Activated T-cell treated with anti-CD3 and anti-CD28 coated beads, Interleukin-2, amount 50 U/mL, for 4 hours (primary cell): Measurements from ENCODE around the gene SPTBN1. TPM values are rescaled to one million over a fixed set of nuclear protein-coding genes. Genes with fewer than 3 reads are reported as not detected.

Experiments used
- ATAC-seq, 2 donors: fragments of 200-7000 bp; cut with Tn5 transposase; one replicate each; pipeline ENCODE4 v1.10.0; 2021
- DNase-seq: peaks from one replicate; pipeline ENCODE4 v3.0.0-alpha.2; 2020
- H3K27me3 Mint-ChIP-seq: one replicate; pipeline ENCODE4 v1.8.0; 2021; ENCODE audit warnings: low read depth, mixed read lengths
- H3K36me3 Mint-ChIP-seq: one replicate; pipeline ENCODE4 v1.8.0; 2022; ENCODE audit warnings: mixed read lengths; ENCODE audit not compliant: insufficient read depth
- H3K4me1 Mint-ChIP-seq: one replicate; pipeline ENCODE4 v1.8.0; 2021; ENCODE audit warnings: low read depth, mixed read lengths
- H3K4me3 Mint-ChIP-seq: one replicate; pipeline ENCODE4 v1.8.0; 2021; ENCODE audit warnings: mild to moderate bottlenecking, moderate library complexity, mixed read lengths
- H3K9me3 Mint-ChIP-seq: one replicate; pipeline ENCODE4 v1.8.0; 2021; ENCODE audit warnings: mixed read lengths
- total RNA-seq, 3 donors: library from RNA; stranded (reverse); gene quantifications; one replicate each; pipeline ENCODE4 v1.2.1, GENCODE V29; 2021

Gene SPTBN1
- total RNA-seq, 3 donors from 2014 or later, result 23.4 to 27.9 (median 24.0) TPM

DNA sequence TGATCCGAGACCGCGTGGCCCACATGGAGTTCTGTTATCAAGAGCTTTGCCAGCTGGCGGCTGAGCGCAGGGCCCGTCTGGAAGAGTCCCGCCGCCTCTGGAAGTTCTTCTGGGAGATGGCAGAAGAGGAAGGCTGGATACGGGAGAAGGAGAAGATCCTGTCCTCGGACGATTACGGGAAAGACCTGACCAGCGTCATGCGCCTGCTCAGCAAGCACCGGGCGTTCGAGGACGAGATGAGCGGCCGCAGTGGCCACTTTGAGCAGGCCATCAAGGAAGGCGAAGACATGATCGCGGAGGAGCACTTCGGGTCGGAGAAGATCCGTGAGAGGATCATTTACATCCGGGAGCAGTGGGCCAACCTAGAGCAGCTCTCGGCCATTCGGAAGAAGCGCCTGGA, 172.8 kb downstream of the SPTBN1 start:
- Mint-ChIP-seq H3K36me3 (peaks cover 62% of the 10 kb centered on the region), H3K4me1 (peaks cover 11% of the 10 kb centered on the region), H3K9me3 (no peaks in the 10 kb centered on the region), H3K4me3 (no peak overlapping the region), H3K27me3 (no peaks in the 10 kb centered on the region)
- no peak for DNase-seq
- ATAC-seq, result no peak

DNA sequence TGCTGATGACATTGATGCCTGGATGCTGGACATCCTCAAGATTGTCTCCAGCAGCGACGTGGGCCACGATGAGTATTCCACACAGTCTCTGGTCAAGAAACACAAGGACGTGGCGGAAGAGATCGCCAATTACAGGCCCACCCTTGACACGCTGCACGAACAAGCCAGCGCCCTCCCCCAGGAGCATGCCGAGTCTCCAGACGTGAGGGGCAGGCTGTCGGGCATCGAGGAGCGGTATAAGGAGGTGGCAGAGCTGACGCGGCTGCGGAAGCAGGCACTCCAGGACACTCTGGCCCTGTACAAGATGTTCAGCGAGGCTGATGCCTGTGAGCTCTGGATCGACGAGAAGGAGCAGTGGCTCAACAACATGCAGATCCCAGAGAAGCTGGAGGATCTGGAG, 173.3 kb downstream of the SPTBN1 start:
- DNase-seq (no peak), ATAC-seq (no peak)
- Mint-ChIP-seq H3K4me3 (no peak overlapping the region), H3K36me3 (peaks cover 61% of the 10 kb centered on the region), H3K4me1 (peaks cover 15% of the 10 kb centered on the region), H3K27me3 (no peaks in the 10 kb centered on the region), H3K9me3 (no peaks in the 10 kb centered on the region)

DNA sequence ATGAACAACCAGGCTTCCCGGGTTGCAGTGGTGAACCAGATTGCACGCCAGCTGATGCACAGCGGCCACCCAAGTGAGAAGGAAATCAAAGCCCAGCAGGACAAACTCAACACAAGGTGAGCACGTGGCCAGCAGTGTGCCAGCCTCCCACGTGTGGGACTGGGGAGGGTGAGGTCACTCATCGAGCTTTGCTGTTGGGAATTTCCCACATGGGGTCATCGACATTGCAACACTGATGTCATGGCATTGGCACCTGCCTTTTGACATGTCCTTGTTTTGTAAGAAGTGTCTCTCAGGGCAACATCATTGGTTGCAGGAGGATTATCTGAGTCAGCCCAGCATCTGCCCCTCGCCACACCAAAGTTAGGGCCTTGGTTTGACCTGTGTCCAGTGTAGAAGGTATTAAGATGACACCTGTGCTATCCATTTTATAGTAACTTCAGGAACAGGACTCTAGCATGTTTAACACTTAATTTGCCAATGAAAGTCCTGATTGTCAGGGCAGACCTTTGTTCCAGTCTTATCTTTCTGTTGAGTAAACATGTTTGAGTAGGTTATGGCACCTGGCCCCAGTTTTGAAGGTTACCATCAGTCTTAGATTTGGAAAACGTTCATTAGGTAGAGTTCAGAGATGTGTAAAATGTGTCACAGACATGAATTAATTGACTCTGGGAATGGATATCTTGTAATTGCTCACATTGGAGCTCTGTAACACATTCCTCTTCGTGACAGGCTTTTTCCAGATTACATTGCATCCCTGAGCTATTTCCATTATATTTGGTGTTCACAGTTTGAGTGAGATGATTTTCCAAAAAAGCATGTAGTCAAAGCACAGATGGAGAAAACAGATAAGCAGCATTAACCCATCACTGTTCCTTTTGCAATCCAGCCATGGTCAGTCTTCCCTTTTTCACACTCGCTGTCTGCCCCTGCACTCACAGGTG, 174.1 kb downstream of the SPTBN1 start:
- Mint-ChIP-seq H3K36me3 (peaks cover 60% of the 10 kb centered on the region), H3K27me3 (no peaks in the 10 kb centered on the region), H3K9me3 (no peaks in the 10 kb centered on the region), H3K4me1 (peaks cover 23% of the 10 kb centered on the region), H3K4me3 (no peak overlapping the region)
- peak; percentile 53 to 72 for ATAC-seq
- DNase-seq, result no peak

DNA sequence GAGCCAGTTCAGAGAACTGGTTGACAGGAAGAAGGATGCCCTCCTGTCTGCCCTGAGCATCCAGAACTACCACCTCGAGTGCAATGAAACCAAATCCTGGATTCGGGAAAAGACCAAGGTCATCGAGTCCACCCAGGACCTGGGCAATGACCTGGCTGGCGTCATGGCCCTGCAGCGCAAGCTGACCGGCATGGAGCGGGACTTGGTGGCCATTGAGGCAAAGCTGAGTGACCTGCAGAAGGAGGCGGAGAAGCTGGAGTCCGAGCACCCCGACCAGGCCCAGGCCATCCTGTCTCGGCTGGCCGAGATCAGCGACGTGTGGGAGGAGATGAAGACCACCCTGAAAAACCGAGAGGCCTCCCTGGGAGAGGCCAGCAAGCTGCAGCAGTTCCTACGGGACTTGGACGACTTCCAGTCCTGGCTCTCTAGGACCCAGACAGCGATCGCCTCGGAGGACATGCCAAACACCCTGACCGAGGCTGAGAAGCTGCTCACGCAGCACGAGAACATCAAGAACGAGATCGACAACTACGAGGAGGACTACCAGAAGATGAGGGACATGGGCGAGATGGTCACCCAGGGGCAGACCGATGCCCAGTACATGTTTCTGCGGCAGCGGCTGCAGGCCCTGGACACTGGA, 174.9 kb downstream of the SPTBN1 start:
- H3K36me3 Mint-ChIP-seq, result peaks cover 57% of the 10 kb centered on the region
- H3K27me3 Mint-ChIP-seq, result no peaks in the 10 kb centered on the region
- ATAC-seq (no peak), DNase-seq (no peak)
- peaks cover 27% of the 10 kb centered on the region for H3K4me1 Mint-ChIP-seq
- no peaks in the 10 kb centered on the region for H3K9me3 Mint-ChIP-seq
- H3K4me3 Mint-ChIP-seq, result no peak overlapping the region

DNA sequence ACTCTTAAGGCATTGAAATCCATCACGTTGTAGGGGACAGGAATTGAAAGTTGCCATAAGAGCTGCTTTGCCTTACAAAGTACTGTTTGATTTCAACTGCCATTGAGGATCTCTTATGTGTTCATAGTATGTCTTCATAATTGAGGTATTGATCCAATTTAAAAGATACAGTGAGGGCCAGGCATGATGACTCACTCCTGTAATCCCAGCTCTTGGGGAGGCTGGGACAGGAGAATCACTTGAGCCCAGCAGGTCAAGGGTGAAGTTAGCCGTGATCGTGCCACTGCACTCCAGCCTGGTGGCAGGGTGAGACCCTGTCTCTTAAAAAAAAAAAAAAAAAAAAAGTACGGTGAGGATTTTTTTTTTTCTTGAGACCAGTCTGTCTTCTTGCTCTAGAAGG, 175.6 kb downstream of the SPTBN1 start:
- peaks cover 54% of the 10 kb centered on the region for H3K36me3 Mint-ChIP-seq
- DNase-seq (no peak), ATAC-seq (no peak)
- H3K4me1 Mint-ChIP-seq, result peaks cover 25% of the 10 kb centered on the region
- H3K27me3 Mint-ChIP-seq, result no peaks in the 10 kb centered on the region
- no peak overlapping the region for H3K4me3 Mint-ChIP-seq
- H3K9me3 Mint-ChIP-seq, result no peaks in the 10 kb centered on the region

DNA sequence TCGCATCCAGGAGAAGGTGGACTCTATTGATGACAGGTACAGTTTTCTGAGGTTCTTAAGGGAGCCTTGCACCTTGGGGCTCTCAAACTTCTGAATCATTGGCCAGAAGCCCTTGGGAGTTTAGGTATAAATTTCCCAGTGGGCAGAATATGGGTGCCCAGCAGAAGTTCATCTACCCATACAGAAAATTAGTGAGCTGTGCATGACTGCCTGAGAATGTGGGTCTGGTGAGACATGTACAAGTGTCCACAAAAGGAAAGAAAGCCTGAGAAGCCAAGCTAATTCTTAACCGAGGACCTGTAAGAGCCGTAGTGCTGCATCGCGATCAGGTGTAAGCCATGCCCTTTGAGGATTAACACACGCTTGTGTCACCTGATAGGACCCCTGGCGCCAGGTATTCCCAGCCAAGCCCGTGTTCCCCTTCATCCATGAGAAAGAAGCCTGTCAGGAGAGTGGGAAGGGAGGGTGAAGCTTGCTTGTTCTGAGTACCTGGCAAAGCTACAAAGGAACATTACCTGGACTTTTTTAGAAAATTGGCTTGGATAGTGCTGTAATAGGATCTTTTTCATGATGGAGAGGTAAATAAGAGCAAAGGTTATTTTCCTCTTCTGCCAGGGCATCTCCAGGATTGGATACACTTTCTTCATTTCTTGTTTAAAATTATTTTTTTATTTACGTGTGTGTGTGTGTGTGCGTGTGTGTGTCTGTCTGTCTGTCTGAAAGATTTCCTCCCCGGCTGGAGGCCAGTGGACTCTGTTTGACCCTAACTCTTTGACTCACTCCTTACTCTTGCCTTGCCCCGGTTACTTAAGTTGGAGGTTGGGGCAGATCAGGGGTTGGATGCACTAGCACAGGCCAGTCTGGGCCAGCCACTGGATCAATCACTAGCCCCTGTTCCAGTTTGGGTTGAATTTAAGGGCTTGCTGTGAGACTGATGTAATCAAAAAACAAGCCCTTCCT, 176.9 kb downstream of the SPTBN1 start:
- Mint-ChIP-seq H3K27me3 (no peaks in the 10 kb centered on the region), H3K4me1 (peaks cover 26% of the 10 kb centered on the region), H3K4me3 (no peak overlapping the region), H3K36me3 (peaks cover 52% of the 10 kb centered on the region), H3K9me3 (no peaks in the 10 kb centered on the region)
- ATAC-seq (no peak), DNase-seq (no peak)

DNA sequence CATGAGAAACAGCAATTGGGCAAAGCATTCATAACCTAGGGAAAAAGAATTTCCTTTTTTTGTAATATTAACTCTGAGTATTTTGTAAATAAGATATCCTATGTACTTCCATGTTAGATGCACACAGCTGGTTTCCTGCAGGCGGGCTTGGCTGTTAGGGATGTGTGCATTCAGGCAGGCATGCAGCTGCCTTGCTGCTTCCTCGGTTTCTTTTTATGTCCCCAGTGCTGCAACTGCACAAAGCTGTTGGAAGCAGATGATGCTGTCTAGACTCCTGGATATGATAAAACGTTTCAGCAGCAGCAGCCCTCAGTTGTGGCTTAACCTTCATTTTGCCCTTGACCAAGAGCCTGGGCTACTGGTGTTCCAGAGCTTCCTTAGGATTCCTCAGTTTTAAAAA, 177.9 kb downstream of the SPTBN1 start:
- ATAC-seq (no peak), DNase-seq (no peak)
- no peak overlapping the region for H3K4me3 Mint-ChIP-seq
- peaks cover 48% of the 10 kb centered on the region for H3K36me3 Mint-ChIP-seq
- no peaks in the 10 kb centered on the region for H3K27me3 Mint-ChIP-seq
- H3K4me1 Mint-ChIP-seq, result peaks cover 25% of the 10 kb centered on the region
- H3K9me3 Mint-ChIP-seq, result no peaks in the 10 kb centered on the region

DNA sequence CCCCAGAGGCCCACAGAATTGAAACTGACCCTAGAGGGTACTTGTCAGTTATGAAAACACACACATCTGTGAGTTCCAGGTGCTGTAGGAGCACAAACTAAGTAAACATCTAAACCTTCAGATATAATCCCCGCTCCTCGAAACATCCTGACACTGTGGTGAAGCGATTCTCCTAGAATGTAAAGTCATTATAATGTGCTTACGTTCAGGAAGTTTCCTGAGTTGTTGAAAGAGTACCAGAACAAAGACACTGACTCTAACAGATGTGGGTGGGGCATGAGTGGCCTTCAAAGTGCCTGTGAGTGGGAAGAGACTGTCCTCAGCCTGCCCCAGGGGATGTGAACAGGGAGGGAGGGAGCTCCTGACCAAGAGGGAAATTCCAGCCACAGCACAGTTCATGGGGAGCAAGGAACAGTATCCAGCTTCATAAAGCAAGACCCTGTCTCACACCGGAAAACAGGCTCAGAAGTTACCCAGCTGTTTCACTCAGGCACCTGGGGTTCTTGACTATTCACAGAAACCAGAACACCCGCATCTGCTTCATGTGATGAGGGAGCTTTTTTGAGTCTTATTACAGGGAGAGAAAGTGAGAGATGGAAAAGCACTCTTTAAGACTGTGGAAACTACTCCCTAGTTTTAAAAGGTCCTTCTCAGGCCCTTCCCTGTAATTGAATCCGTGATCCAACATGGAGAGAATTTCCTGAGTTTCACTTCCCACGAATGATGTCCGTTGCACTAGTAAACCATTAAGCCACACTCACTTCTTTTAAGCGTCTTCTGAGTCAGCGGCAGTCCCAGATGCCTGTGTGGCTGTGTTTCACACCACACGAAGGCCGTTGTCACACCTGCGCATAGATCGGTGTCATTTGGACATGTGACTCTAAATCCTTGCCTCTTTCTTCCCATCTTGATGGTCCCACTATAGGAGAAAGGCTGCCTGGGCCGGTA, 178.7 kb downstream of the SPTBN1 start:
- Mint-ChIP-seq H3K36me3 (peaks cover 49% of the 10 kb centered on the region), H3K4me1 (peaks cover 25% of the 10 kb centered on the region), H3K4me3 (no peak overlapping the region), H3K27me3 (no peaks in the 10 kb centered on the region), H3K9me3 (no peaks in the 10 kb centered on the region)
- ATAC-seq, result peak; percentile 46 to 48
- no peak for DNase-seq

DNA sequence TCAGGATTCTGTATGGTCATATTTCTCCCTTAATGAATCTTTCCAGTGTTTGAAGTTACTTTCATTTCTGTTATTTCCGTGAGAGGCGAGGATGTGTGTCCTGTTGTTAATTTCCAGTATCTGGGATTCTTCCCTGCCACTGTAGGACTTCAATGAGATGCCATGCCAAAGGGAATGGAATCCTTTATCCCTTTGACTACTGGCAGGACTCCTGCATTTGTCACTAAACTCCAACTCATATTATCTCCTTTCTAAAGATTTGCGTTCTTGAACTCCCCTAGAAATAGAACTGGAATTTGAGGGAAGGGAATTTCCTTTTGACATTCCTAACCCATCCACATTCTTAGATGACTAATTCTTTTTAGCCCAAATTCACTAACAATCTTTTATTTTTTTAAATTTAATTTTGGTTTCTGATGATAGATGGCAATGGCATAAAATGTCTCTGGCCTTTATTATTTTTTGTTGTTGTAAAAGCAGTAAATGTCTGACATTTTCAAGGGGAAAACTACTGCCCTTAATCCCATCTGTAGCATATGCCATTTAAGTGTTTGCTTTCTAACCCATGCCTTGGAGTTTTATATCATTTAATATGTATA, 179.5 kb downstream of the SPTBN1 start:
- Mint-ChIP-seq H3K4me1 (peaks cover 25% of the 10 kb centered on the region), H3K27me3 (no peaks in the 10 kb centered on the region), H3K36me3 (peaks cover 43% of the 10 kb centered on the region), H3K9me3 (no peaks in the 10 kb centered on the region), H3K4me3 (no peak overlapping the region)
- DNase-seq (no peak), ATAC-seq (no peak)

DNA sequence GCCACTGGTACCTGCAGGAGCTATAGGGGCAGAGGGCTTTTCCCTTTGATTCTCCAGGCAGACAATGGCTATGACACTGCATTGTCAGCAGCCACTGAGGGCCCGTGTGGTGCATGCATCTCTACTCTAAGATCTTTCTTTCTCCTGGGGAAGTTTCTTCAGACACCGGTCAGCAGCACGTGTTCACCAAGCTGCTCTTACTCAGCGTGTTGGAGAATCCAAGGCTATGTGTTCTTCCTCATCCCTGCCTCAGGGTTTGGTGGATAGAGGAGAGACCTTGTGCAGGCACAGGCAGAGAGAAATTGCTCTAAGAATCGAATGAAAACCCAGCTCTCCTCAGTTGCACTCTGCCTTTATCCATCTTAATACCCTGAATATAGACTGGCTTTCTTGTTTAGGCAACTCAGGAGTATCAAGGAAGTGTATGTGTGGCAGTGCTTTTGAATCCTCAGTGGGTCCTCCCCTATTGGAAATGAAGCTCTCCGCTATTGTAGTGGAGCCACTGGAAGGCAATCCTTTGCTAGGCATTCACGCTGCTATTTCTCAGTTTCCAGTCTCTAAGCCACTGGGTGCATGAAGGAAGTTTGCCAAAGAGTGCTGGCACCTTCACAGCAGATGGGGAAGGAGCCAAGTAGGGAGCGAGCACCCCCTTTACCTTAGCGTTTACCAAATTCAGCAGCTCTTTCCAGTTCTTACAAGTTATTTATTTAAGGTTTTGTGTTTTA, 180.4 kb downstream of the SPTBN1 start:
- Mint-ChIP-seq H3K4me1 (peaks cover 25% of the 10 kb centered on the region), H3K27me3 (no peaks in the 10 kb centered on the region), H3K36me3 (peaks cover 40% of the 10 kb centered on the region), H3K4me3 (no peak overlapping the region), H3K9me3 (no peaks in the 10 kb centered on the region)
- no peak for ATAC-seq
- DNase-seq, result no peak

DNA sequence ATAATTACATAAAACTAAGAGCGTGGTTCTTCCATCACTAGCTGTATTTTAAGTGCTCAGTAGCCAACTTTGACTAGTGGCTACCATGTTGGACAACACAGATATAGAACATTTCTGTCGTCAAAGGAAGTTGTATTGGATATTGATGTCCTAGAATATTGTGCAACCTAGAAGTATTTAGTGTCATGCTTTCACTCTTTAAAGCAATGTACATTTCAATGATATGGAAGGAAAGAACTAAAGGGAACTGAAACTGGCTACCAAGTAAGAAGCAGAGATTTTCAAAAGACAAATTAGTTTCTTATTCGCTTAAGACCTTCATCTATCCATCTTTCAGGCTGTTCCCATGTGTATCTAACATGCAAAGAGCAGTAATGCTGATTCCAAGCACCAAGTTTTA, 182.0 kb downstream of the SPTBN1 start:
- H3K36me3 Mint-ChIP-seq, result peaks cover 40% of the 10 kb centered on the region
- H3K27me3 Mint-ChIP-seq, result no peaks in the 10 kb centered on the region
- H3K9me3 Mint-ChIP-seq, result no peaks in the 10 kb centered on the region
- H3K4me3 Mint-ChIP-seq, result no peak overlapping the region
- ATAC-seq (no peak), DNase-seq (no peak)
- peaks cover 22% of the 10 kb centered on the region for H3K4me1 Mint-ChIP-seq

DNA sequence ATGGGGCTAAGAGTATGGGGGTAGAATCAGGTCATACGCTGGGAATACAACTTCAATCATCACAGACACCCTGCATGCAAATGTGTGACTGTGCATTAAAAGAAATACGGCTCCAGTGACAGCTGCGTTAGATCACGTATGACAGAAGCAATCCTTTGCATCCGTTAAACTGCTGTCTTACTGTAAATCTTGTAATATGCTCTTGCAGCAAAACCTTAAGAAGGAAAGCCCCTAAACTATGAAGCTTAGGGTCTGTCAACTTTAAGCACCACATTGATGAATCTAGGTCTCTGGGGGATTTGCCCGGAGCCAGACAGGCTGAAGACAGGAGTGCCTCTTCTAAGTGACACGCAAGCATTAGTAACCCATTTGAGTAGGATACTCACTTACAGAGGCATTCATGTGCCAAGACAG, 182.7 kb downstream of the SPTBN1 start:
- no peak for DNase-seq
- peaks cover 41% of the 10 kb centered on the region for H3K36me3 Mint-ChIP-seq

More for the DNA sequence above, 182.7 kb downstream of the SPTBN1 start:
- Mint-ChIP-seq H3K27me3 (no peaks in the 10 kb centered on the region), H3K4me3 (no peak overlapping the region), H3K4me1 (peaks cover 18% of the 10 kb centered on the region), H3K9me3 (no peaks in the 10 kb centered on the region)
- ATAC-seq, result no peak
